ENCODE data around the gene R3HDM2. TPM values are rescaled to one million over a fixed set of nuclear protein-coding genes. Genes with fewer than 3 reads are reported as not detected.

R3HDM2 gene
- total and polyA plus RNA-seq, 2 donors from 2014 or later: 16.5 to 67.3 TPM

DNA sequence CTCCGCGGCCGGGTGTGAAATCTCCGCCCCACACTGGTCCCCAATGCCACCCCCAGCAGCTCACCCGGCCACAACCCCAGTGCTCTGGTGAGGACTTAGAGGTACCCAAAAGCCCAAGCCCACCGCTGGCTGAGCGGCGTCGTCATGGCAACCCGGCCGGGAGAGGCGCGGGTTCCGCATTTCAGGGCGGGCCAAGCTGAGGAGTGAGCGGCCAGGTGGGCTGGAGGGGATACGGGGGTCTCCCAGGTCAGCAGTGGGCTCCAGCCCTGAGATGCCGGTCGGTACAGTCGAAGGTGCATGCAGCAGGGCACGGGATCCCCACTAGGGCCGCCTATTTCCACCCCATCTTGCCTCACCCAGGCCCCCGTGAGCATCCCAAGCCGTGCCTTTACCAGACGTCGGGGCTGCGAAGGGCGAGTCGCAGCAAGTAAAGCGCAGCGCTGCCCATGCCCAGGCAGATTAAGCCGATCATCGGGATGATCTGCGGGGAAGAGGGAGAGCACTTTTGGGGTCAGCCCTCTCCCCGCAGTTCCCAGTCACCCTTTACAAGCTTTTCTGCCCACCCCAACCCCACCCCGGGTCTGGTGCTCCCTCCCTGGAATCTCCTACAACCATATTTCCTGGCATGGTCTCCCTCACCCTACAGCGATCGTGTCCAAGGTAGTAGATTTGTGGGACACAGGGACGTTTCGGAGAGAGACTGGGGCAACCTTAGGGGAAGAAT, 194.5 kb downstream of the R3HDM2 start:
- Histone ChIP-seq H3K27me3 (ENCODE audit: control insufficient read depth, insufficient read depth, low read length) (peaks cover 31% of the 10 kb centered on the region), H3K27ac (ENCODE audit: low read depth in 2 of 2, low read length in 2 of 2) (no peak overlapping the region), H3K4me1 (ENCODE audit: control insufficient read depth in 2 of 3, insufficient read depth in 2 of 3, low read depth in 1 of 3, low read length in 3 of 3) (peaks cover 3 to 23% (median 4%) of the 10 kb centered on the region in 3 donors), H3K4me3 (ENCODE audit: low read length in 3 of 3) (no peak overlapping the region), H3K36me3 (ENCODE audit: control insufficient read depth in 2 of 3, insufficient read depth in 3 of 3, low read length in 3 of 3) (peaks cover 3 to 26% (median 11%) of the 10 kb centered on the region in 3 donors), H3K9me3 (ENCODE audit: control insufficient read depth in 2 of 3, insufficient read depth in 1 of 3, low read length in 3 of 3) (no peaks in the 10 kb centered on the region), H3K9ac (ENCODE audit: low read length in 3 of 3) (no peak overlapping the region)
- TF ChIP-seq, protein P1, sequence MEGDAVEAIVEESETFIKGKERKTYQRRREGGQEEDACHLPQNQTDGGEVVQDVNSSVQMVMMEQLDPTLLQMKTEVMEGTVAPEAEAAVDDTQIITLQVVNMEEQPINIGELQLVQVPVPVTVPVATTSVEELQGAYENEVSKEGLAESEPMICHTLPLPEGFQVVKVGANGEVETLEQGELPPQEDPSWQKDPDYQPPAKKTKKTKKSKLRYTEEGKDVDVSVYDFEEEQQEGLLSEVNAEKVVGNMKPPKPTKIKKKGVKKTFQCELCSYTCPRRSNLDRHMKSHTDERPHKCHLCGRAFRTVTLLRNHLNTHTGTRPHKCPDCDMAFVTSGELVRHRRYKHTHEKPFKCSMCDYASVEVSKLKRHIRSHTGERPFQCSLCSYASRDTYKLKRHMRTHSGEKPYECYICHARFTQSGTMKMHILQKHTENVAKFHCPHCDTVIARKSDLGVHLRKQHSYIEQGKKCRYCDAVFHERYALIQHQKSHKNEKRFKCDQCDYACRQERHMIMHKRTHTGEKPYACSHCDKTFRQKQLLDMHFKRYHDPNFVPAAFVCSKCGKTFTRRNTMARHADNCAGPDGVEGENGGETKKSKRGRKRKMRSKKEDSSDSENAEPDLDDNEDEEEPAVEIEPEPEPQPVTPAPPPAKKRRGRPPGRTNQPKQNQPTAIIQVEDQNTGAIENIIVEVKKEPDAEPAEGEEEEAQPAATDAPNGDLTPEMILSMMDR (IDR thresholded peaks at IDR 0.05; ENCODE audit: borderline replicate concordance, extremely low read depth, insufficient read depth): no peak
- DNase-seq (peak in 1 of 5 donors; percentile 71), FAIRE-seq (no peak)
- intact Hi-C loops (cut with DNase I): no loop called here

DNA sequence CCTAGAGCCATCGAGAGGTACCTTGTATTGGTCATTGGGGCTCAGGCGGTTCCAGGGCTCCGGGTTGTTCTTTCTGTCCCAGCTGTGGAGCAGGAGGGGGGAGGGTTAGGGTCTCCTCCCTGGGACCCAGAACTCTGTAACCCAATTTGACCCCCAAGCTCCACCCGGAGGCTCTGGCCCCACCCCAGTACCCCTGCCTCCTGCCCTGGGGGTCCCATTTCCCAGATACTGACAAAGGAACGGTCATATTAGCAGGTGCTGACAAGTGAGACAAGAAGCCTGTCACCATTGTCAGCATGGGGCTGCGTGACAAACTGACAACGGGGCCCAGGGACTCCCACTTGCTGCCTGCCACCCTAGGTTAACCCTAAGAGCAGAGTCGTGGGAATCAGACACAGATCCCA, 195.1 kb downstream of the R3HDM2 start:
- DNase-seq: peak in 1 of 5 donors; percentile 47
- no peak for FAIRE-seq
- Histone ChIP-seq H3K4me1 (ENCODE audit: control insufficient read depth in 2 of 3, insufficient read depth in 2 of 3, low read depth in 1 of 3, low read length in 3 of 3) (peaks cover 3 to 22% (median 4%) of the 10 kb centered on the region in 3 donors), H3K9me3 (ENCODE audit: control insufficient read depth in 2 of 3, insufficient read depth in 1 of 3, low read length in 3 of 3) (no peaks in the 10 kb centered on the region), H3K4me3 (ENCODE audit: low read length in 3 of 3) (no peak overlapping the region), H3K27me3 (ENCODE audit: control insufficient read depth, insufficient read depth, low read length) (peaks cover 25% of the 10 kb centered on the region), H3K9ac (ENCODE audit: low read length in 3 of 3) (no peak overlapping the region), H3K27ac (ENCODE audit: low read depth in 2 of 2, low read length in 2 of 2) (peak overlapping the region; percentile 4 to 5), H3K36me3 (ENCODE audit: control insufficient read depth in 2 of 3, insufficient read depth in 3 of 3, low read length in 3 of 3) (peaks cover 3 to 26% (median 11%) of the 10 kb centered on the region in 3 donors)
- TF ChIP-seq, protein P1 (IDR thresholded peaks at IDR 0.05; ENCODE audit: borderline replicate concordance, extremely low read depth, insufficient read depth): no peak
- intact Hi-C loops (cut with DNase I): no loop called here

DNA sequence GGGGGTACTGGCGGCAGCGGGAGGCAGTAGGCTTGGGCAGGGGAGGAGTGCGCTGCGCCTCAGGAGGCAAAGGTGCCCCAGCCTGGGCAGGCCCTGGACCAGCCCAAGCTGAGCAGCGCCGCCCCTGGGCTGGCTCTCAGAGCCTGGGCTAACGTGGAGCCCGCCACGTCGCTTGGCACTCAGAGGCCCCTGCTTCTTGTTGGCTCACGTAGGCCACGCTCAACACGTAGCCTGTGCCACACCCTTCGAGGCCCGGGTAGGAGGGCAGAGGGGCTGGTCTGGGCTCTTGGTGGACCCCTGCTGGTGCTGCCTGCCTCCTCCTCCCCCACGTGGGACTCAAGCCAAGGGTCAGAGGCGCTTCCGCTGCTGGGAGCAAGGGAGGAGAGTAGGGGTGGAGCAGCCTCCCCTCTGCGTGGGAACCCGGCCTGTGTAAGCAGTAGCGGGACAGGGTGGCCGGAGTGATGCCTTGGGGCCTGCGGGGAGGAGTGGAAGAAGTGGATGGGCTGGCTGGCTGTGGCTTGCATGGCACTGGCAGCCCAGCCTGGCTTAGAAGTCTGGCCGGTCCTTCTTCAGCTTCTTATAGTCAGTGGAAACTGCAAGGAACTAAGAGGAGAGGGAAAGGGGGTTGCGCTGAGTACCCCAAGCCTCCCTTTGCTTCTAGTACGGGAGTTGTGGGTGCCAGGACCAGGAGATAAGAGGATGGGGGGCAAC, 195.7 kb downstream of the R3HDM2 start:
- H3K27me3 ChIP-seq (ENCODE audit: control insufficient read depth, insufficient read depth, low read length): peaks cover 20% of the 10 kb centered on the region
- no peak for FAIRE-seq

More for the DNA sequence above, 195.7 kb downstream of the R3HDM2 start:
- intact Hi-C loops (cut with DNase I): no loop called here
- DNase-seq: peak; percentile 77 to 91 (median 86)
- Histone ChIP-seq H3K9ac (ENCODE audit: low read length in 3 of 3) (no peak overlapping the region), H3K9me3 (ENCODE audit: control insufficient read depth in 2 of 3, insufficient read depth in 1 of 3, low read length in 3 of 3) (no peaks in the 10 kb centered on the region), H3K4me1 (ENCODE audit: control insufficient read depth in 2 of 3, insufficient read depth in 2 of 3, low read depth in 1 of 3, low read length in 3 of 3) (peaks cover 3 to 22% (median 4%) of the 10 kb centered on the region in 3 donors), H3K4me3 (ENCODE audit: low read length in 3 of 3) (no peak overlapping the region), H3K36me3 (ENCODE audit: control insufficient read depth in 2 of 3, insufficient read depth in 3 of 3, low read length in 3 of 3) (peaks cover 3 to 26% (median 11%) of the 10 kb centered on the region in 3 donors), H3K27ac (ENCODE audit: low read depth in 2 of 2, low read length in 2 of 2) (peak overlapping the region; percentile 4 to 5)
- TF ChIP-seq, protein P1 (IDR thresholded peaks at IDR 0.05; ENCODE audit: borderline replicate concordance, extremely low read depth, insufficient read depth): no peak
